Gastroesophageal sphincter (tissue), 4 donors: ENCODE results near the gene PREP. TPM values are rescaled to one million over a fixed set of nuclear protein-coding genes. Genes with fewer than 3 reads are reported as not detected.

ENCODE experiments used
- ATAC-seq: fragments of 150-250 bp; one replicate; pipeline ENCODE4 v1.9.1; 2016; ENCODE audit warnings: mild to moderate bottlenecking, moderate library complexity
- H3K27ac ChIP-seq, 4 donors: fragments of 200-600 bp; sonication (generic) in 3 of 4; 1 replicate in 3 of 4; 2 replicates in 1 of 4; pipeline ENCODE4 v1.5.1; 2016 to 2019
- H3K27me3 ChIP-seq: fragments of 200-600 bp; sonication (generic); one replicate; pipeline ENCODE4 v1.5.1; 2019
- H3K36me3 ChIP-seq, 2 donors: fragments of 200-600 bp; sonication (generic); one replicate each; pipeline ENCODE4 v1.5.1; 2019; ENCODE audit warnings: control low read depth in 1 of 2
- H3K4me1 ChIP-seq, 3 donors: fragments of 200-600 bp; sonication (generic); 1 replicate in 2 of 3; 2 replicates in 1 of 3; pipeline ENCODE4 v1.5.1; 2016 to 2019; ENCODE audit warnings: control low read depth in 2 of 3
- H3K4me3 ChIP-seq, 2 donors: fragments of 200-600 bp; sonication (generic); one replicate each; pipeline ENCODE4 v1.5.1; 2019; ENCODE audit warnings: mild to moderate bottlenecking in 1 of 2, moderate library complexity in 1 of 2
- H3K9me3 ChIP-seq, 3 donors: fragments of 200-600 bp; sonication (generic); one replicate each; pipeline ENCODE4 v1.5.1; 2017 to 2019; ENCODE audit warnings: control low read depth in 2 of 3
- EP300 ChIP-seq: sonication (generic); formaldehyde crosslinking; IDR thresholded peaks from one replicate; pipeline ENCODE4 v1.6.1; 2017; ENCODE audit warnings: antibody characterized with exemption, mild to moderate bottlenecking
- POLR2A ChIP-seq, 2 donors: fragments of 450-650 bp; IDR thresholded peaks; one replicate each; pipeline ENCODE4 v1.6.1; 2017; ENCODE audit warnings: antibody characterized with exemption in 2 of 2, mild to moderate bottlenecking in 2 of 2, moderate library complexity in 1 of 2
- POLR2AphosphoS5 ChIP-seq: sonication (generic); formaldehyde crosslinking; IDR thresholded peaks from one replicate; pipeline ENCODE4 v1.6.1; 2017; ENCODE audit warnings: antibody characterized with exemption
- WGBS, 2 donors: methylation state at CpG; one replicate each; pipeline ENCODE4 v1.1.5; 2018; ENCODE audit warnings: low coverage in 1 of 2; 5-methylcytosine and 5-hydroxymethylcytosine counted together
- total RNA-seq, 4 donors: library from RNA; depleted of rRNA; stranded (reverse); fragments of >200 nt; gene quantifications; one replicate each; pipeline ENCODE4 v1.1.0, GENCODE V29; 2016
- TF ChIP-seq, protein P1 (sequence below), 4 experiments: fragments of 200-600 bp in 2 of 4; fragments of 450-650 bp in 2 of 4; sonication (generic) in 1 of 4; IDR thresholded peaks; one replicate each; pipeline ENCODE4 v1.5.1; 2017 to 2019; ENCODE audit warnings: antibody characterized with exemption in 4 of 4, mild to moderate bottlenecking in 2 of 4, moderate library complexity in 2 of 4

The PREP gene
- total RNA-seq, 4 donors from 2014 or later: 13.9 to 19.8 (median 17.4) TPM

DNA sequence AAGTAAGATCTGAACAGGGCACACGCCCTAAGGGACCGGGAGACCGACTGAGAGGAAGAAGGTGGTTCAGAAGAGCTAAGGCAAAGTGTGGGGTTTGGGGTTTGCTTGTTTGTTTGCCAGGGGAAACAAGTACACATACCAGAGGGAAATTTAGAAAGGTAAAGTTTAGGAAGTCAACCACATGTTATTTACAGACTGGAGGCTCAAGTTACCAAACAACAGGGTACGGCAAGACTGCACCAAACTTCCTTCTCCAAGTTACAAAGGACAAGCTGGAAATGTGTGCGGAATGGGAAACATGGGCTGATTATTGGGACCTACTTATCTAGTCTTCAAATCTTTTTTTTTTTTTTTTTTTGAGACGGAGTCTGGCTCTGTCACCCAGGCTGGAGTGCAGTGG lies 11.2 kb downstream of the PREP start:
- H3K4me1 ChIP-seq: no peaks in the 10 kb centered on the region
- 100% methylated on average over 2 to 6 of the region's 6 CpGs for WGBS, 2 donors
- H3K27ac ChIP-seq: no peak overlapping the region
- no peaks in the 10 kb centered on the region for H3K27me3 ChIP-seq
- TF ChIP-seq EP300 (no peak), POLR2AphosphoS5 (no peak), POLR2A (IDR thresholded peaks at IDR 0.05) (no peak)
- TF ChIP-seq, protein P1, sequence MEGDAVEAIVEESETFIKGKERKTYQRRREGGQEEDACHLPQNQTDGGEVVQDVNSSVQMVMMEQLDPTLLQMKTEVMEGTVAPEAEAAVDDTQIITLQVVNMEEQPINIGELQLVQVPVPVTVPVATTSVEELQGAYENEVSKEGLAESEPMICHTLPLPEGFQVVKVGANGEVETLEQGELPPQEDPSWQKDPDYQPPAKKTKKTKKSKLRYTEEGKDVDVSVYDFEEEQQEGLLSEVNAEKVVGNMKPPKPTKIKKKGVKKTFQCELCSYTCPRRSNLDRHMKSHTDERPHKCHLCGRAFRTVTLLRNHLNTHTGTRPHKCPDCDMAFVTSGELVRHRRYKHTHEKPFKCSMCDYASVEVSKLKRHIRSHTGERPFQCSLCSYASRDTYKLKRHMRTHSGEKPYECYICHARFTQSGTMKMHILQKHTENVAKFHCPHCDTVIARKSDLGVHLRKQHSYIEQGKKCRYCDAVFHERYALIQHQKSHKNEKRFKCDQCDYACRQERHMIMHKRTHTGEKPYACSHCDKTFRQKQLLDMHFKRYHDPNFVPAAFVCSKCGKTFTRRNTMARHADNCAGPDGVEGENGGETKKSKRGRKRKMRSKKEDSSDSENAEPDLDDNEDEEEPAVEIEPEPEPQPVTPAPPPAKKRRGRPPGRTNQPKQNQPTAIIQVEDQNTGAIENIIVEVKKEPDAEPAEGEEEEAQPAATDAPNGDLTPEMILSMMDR (IDR thresholded peaks at IDR 0.05): no peak
- peaks cover 3 to 43% of the 10 kb centered on the region in 2 donors for H3K36me3 ChIP-seq
- no peak overlapping the region for H3K4me3 ChIP-seq
- H3K9me3 ChIP-seq: no peaks in the 10 kb centered on the region
- ATAC-seq: no peak

DNA sequence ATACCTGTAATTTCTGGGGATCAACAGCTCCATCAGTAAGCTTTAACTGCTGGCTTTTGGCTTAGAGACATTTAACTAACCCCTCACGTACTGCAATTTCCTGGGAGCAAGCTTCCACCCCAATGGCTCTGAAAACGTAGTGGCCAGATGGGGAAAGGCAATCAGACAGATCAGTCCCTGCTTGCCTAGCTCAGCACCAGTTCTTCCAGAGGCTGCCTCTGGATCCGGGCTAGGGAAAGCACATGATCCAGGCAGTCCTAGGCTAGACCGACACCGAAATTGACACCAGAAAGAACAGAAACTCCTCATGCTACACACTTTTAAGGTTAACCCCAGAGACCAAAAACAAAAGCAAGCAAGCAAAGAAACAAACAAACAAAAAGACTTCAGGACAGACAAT lies 13.3 kb downstream of the PREP start:
- no peak for ATAC-seq
- no peaks in the 10 kb centered on the region for H3K9me3 ChIP-seq
- H3K27ac ChIP-seq: no peak overlapping the region
- H3K27me3 ChIP-seq: no peaks in the 10 kb centered on the region
- no peak overlapping the region for H3K4me3 ChIP-seq
- H3K4me1 ChIP-seq: no peaks in the 10 kb centered on the region
- WGBS, 2 donors: 86% methylated on average over 2 of the region's 5 CpGs; no CpG with 5 or more reads in 1 of the 2 donors
- TF ChIP-seq, protein P1 (IDR thresholded peaks at IDR 0.05): no peak
- TF ChIP-seq POLR2A (IDR thresholded peaks at IDR 0.05) (no peak), POLR2AphosphoS5 (no peak), EP300 (no peak)
- H3K36me3 ChIP-seq: peaks cover 0 to 27% of the 10 kb centered on the region in 2 donors

DNA sequence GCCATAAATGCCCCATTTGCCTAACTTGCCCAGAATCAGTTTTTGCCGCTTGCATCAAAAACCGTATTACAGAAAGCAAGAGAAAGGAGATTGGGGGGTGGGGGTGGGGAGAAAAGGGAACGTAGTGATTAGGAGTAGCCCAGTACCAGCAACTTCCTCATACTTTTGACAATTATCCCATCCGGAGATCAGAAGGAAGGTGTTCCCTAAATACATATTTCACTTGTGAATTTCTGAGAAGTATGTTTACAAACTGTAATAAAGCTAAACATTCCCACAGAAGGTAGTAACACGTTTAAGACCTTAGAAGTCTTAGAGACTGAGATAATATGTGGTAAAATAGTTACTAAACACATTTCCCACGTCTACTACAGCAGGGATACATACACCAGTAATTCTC lies 14.5 kb downstream of the PREP start:
- Histone ChIP-seq H3K27ac (no peak overlapping the region), H3K4me1 (peaks cover 0 to 3% (median 0%) of the 10 kb centered on the region in 3 donors), H3K36me3 (peaks cover 0 to 32% of the 10 kb centered on the region in 2 donors), H3K27me3 (no peaks in the 10 kb centered on the region), H3K4me3 (no peak overlapping the region), H3K9me3 (no peaks in the 10 kb centered on the region)
- ATAC-seq: no peak
- no peak for TF ChIP-seq EP300
- TF ChIP-seq POLR2A (IDR thresholded peaks at IDR 0.05): no peak
- TF ChIP-seq POLR2AphosphoS5: no peak
- TF ChIP-seq, protein P1 (IDR thresholded peaks at IDR 0.05): no peak
- 61 to 79% methylated on average over 2 to 6 of the region's 6 CpGs for WGBS, 2 donors

DNA sequence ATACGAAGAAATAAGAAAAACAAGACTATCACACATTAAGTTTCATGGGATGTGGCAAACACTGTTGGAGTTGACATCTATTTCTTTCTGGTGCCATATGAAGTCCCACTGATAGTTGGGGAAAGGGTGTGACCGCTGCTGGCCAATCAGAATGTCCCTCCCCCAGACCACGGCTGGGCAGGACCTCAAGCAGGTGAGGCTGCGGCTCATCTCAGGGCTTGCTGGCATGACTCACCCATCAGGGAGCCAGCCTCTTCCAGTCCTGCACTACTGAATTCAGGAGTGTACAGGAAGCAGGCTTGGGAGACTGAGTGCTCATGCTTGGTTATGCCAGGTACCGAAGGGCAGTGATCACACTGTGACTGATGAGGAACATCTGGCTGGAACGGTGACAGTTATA lies 18.9 kb downstream of the PREP start:
- peaks cover 0 to 14% (median 4%) of the 10 kb centered on the region in 3 donors for H3K4me1 ChIP-seq
- no peak overlapping the region for H3K4me3 ChIP-seq
- H3K27me3 ChIP-seq: no peaks in the 10 kb centered on the region
- ATAC-seq: no peak
- H3K9me3 ChIP-seq: no peaks in the 10 kb centered on the region
- peaks cover 0 to 19% of the 10 kb centered on the region in 2 donors for H3K36me3 ChIP-seq
- WGBS, 2 donors: 100% methylated on average over 2 to 4 of the region's 6 CpGs
- TF ChIP-seq, protein P1 (IDR thresholded peaks at IDR 0.05): no peak
- TF ChIP-seq POLR2AphosphoS5 (no peak), POLR2A (IDR thresholded peaks at IDR 0.05) (no peak), EP300 (no peak)
- H3K27ac ChIP-seq: no peak overlapping the region

DNA sequence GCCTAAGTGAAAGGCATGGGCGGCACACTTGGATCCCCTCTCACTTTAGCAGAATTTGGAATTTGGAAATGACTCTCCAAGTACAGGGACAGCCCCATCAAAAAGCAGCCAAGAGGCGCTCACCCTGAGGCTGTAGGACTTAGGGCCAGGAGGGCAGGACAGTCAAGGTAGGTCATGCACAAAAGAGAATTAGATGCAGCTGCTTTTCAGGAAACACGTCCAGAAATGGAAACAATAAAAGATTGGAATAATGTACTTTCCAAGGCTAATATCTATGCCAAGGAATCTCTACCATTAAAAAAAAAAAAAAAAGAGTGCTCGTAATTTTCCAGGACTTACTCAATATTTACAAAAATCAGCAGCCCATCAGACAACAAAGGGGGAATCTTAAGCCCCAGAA lies 19.9 kb downstream of the PREP start:
- 60 to 70% methylated on average over 3 to 4 of the region's 4 CpGs for WGBS, 2 donors
- TF ChIP-seq POLR2AphosphoS5 (no peak), POLR2A (IDR thresholded peaks at IDR 0.05) (no peak), EP300 (no peak)
- TF ChIP-seq, protein P1 (IDR thresholded peaks at IDR 0.05): no peak
- no peak overlapping the region for H3K27ac ChIP-seq
- no peak overlapping the region for H3K4me3 ChIP-seq
- peaks cover 0 to 14% (median 4%) of the 10 kb centered on the region in 3 donors for H3K4me1 ChIP-seq
- no peak for ATAC-seq
- no peaks in the 10 kb centered on the region for H3K9me3 ChIP-seq
- H3K36me3 ChIP-seq: peaks cover 0 to 16% of the 10 kb centered on the region in 2 donors
- H3K27me3 ChIP-seq: no peaks in the 10 kb centered on the region
